H1 (cell line): ENCODE results near the gene TMEM198. TPM values are rescaled to one million over a fixed set of nuclear protein-coding genes. Genes with fewer than 3 reads are reported as not detected.

Experiments
- CBX5 ChIP-seq: fragments of 300-800, 300-1000 bp; sonication (generic); IDR thresholded peaks from 2 replicates; pipeline ENCODE4 v1.7.1; 2016; ENCODE audit warnings: antibody characterized with exemption, low read length, low read depth
- GTF2F1 ChIP-seq: IDR thresholded peaks from 2 replicates; pipeline ENCODE4 v1.6.1; 2012; ENCODE audit warnings: low read depth, low read length, improper control_type of control experiment, borderline replicate concordance
- TBP ChIP-seq: IDR thresholded peaks from 2 replicates; pipeline ENCODE4 v1.6.1; 2011; ENCODE audit warnings: low read depth, low read length, improper control_type of control experiment
- USF2 ChIP-seq: IDR thresholded peaks from 2 replicates; pipeline ENCODE4 v1.6.1; 2011; ENCODE audit warnings: low read length, improper control_type of control experiment
- polyA plus RNA-seq, 7 experiments: library from polyadenylated mRNA; depleted of rRNA in 3 of 7; stranded (reverse) in 5 of 7; unstranded in 2 of 7; fragments of >200 nt in 5 of 7; fragments of 200-250 nt in 2 of 7; gene quantifications; 1 replicate in 5 of 7; 2 replicates in 1 of 7; 4 replicates in 1 of 7; pipeline versions ENCODE4 v1.2.1 to v1.2.3, GENCODE V29; 2011 to 2013; ENCODE audit warnings: missing spikeins in 2 of 7, mixed read lengths in 2 of 7
- total RNA-seq: library from RNA; stranded (reverse); fragmentation: NEBNext Ultra II Directional; extraction: Animal tissue kit (Norgen Biotek cat#: 25700); gene quantifications from 2 replicates; pipeline ENCODE4 v1.2.1, GENCODE V29; 2021
- TF ChIP-seq, protein P1 (sequence below), 3 experiments: IDR thresholded peaks; 1 replicate in 2 of 3; 2 replicates in 1 of 3; pipeline versions ENCODE4 v1.5.1 to v1.6.1; 2011; ENCODE audit warnings: low read length in 3 of 3, mild to moderate bottlenecking in 3 of 3, inconsistent platforms in 2 of 3, low read depth in 1 of 3, moderate library complexity in 1 of 3; ENCODE audit not compliant: insufficient read depth in 1 of 3; ENCODE audit errors: control extremely low read depth in 1 of 3

Gene TMEM198
- total and polyA plus RNA-seq, 2 of the 8 experiments (the other 6 are each of a cell fraction or from before 2014, with no cell fraction given): 10.2 to 10.4 TPM

- TF ChIP-seq CBX5: no peak
- 0 out of 2 replicates have a peak, but pooled peaks have one; percentile 17 for TF ChIP-seq USF2
- TF ChIP-seq, protein P1, sequence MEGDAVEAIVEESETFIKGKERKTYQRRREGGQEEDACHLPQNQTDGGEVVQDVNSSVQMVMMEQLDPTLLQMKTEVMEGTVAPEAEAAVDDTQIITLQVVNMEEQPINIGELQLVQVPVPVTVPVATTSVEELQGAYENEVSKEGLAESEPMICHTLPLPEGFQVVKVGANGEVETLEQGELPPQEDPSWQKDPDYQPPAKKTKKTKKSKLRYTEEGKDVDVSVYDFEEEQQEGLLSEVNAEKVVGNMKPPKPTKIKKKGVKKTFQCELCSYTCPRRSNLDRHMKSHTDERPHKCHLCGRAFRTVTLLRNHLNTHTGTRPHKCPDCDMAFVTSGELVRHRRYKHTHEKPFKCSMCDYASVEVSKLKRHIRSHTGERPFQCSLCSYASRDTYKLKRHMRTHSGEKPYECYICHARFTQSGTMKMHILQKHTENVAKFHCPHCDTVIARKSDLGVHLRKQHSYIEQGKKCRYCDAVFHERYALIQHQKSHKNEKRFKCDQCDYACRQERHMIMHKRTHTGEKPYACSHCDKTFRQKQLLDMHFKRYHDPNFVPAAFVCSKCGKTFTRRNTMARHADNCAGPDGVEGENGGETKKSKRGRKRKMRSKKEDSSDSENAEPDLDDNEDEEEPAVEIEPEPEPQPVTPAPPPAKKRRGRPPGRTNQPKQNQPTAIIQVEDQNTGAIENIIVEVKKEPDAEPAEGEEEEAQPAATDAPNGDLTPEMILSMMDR (IDR thresholded peaks at IDR 0.05; ENCODE audit: control extremely low read depth in 1 of 3, insufficient read depth in 1 of 3, low read depth in 1 of 3, low read length in 3 of 3): no peak
- no peak for TF ChIP-seq GTF2F1
- TF ChIP-seq TBP: no peak; the same call in 1 of the 2 replicates
Observed at GRCh38 chr2:219543596-219544358, at the start of gene TMEM198, which contains the start of gene CHPF (continued).
